SU-DHL-6 (cell line): ENCODE data around the gene SELENOO.

Experiments used
- CTCF ChIP-seq: fragments of 200-600 bp; sonication (generic); IDR thresholded peaks from one replicate; pipeline ENCODE4 v1.5.1; 2017; ENCODE audit warnings: antibody characterized with exemption, mild to moderate bottlenecking, low read length, moderate library complexity; ENCODE audit not compliant: insufficient read depth, poor library complexity, severe bottlenecking
- EZH2phosphoT487 ChIP-seq: fragments of 200-600 bp; sonication (generic), shearing (Covaris generic); conservative IDR thresholded peaks from 2 replicates; pipeline ENCODE4 v1.6.1; 2018; ENCODE audit warnings: mild to moderate bottlenecking, antibody characterized with exemption, low read length, moderate library complexity, mixed read lengths

GRCh38 chr22:50184902-50185374 lies 15.9 kb upstream of the SELENOO start:
- TF ChIP-seq CTCF (no peak), EZH2phosphoT487 (peak; percentile 87; the same call in 1 of the 2 replicates)
